Fibroblast of the conjunctiva (primary cell): Measurements from ENCODE around the gene KCTD12.
A peak's percentile ranks its signal among the peaks of the same experiment; 100 is the strongest.
"Not testable (repeated sequence)": the region's sequence is repeated elsewhere in the genome, so short reads cannot be mapped to it uniquely, and the experiment has no call there.

Source experiments
- DNase-seq: peaks from one replicate; pipeline ENCODE4 v3.0.0-alpha.2; 2010; ENCODE audit warnings: low read depth

The KCTD12 gene

DNA sequence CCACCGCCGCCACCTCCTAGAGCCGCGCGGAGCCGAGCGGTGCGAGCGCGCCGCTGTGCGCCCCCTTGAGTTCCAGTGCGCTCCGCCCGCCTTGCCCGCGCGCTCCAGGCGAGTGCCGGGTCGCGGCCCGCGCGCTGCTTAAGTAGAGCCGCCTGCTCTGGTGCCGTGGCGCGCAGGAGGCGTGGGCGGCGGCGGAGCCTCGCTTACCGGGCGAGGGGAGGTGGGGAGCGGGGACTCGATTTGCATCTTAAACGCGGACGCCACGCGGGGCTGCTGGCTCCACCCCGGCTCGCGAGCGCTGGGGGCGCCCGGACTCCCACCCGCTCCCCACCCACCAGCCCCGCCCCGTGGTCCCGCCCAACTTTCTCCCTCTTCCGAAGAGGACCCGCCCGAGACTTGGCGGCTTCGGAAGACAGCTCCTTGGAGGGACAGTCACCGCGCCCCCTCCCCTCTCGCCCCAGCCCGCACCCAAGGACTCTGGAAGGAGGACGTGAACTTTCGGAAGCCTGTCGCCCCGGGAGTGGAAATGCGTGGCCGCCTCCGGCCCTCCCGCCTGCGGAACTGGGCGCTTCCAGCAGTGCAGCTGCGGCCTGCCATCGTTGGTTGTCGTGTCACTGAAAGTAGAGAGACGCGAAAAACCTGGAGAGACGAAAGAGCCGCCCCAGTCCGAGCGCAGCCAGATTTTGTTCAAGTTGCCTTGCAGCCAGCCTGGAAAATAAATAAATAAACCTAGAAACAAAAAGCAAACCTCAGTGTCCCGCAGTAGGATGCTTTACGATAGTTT, at the start of gene KCTD12:
Gene KCTD12, minus strand, starts transcription at position 114 of the 784 bp plus-strand sequence. CDS start 257 bp downstream, outside the sequence.
- peak; percentile 83 for DNase-seq

DNA sequence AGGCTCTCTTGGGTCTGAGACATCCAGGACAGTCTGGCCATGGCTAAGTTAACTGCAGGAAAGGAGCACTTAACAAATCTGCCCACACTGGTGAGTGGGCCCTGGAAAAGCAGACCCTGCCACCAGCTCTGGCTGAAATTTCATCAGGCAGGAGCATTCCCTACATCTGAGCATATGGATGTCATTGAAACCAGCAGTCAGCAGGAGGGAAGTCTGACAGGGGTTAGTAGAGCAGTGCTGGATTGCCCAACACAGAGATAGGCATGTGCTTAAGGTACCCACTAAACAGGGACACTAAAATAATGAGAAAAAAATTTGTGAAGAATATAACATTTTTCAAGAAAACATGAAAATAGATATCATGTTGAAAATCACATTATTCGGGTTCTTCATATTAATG, 48.5 kb upstream of the KCTD12 start:
- DNase-seq = no peak

GRCh38 chr13:76932076-76932475, 45.9 kb upstream of the KCTD12 start:
- no peak for DNase-seq

- no peak for DNase-seq
These were observed 43.7 kb upstream of the KCTD12 start for GRCh38 chr13:76929851-76930374.

GRCh38 chr13:76929320-76929719, 43.1 kb upstream of the KCTD12 start:
- DNase-seq = no peak

- DNase-seq = no peak
These were observed 42.3 kb upstream of the KCTD12 start for GRCh38 chr13:76928456-76928855.

- DNase-seq = no peak
These were observed 41.8 kb upstream of the KCTD12 start for GRCh38 chr13:76927955-76928354.

DNA sequence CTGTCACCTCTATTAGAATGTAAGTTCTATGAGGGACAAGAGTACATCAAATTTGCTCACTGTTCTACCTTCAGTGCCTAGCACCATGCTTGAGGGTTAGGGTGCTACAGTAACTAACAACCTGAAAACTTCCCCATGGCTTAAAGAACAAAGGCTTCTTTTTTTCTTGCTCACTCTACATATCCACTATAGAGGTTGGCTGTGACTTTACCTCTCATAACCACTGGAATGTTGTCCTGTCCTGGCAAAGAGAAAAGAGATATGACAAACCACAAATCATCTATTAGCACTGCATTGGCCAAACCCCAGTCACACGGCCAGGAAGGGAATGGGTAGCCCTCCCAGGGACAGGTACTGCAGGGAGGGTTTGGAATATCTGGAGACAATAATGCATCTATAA, 38.9 kb upstream of the KCTD12 start:
- no peak for DNase-seq

DNA sequence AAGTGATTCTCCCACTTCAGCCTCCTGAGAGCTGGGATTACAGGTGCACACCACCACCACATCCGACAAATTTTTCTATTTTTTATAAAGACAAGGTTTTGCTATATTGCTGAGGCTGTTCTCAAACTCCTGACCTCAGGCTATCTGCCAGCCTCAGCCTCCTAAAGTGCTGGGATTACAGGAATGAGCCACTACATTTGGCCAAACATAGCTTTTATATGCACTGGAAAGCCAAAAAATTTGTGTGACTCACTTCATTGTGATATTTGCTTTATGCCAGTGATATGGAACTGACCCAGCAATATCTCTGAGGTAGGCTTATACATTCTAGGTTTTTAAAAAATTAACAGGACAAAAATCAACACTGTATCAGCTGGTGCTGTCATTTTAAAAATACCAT, 35.3 kb upstream of the KCTD12 start:
- no peak for DNase-seq

- DNase-seq = peak; percentile 33
These were observed 31.7 kb upstream of the KCTD12 start for GRCh38 chr13:76917755-76918481.

DNA sequence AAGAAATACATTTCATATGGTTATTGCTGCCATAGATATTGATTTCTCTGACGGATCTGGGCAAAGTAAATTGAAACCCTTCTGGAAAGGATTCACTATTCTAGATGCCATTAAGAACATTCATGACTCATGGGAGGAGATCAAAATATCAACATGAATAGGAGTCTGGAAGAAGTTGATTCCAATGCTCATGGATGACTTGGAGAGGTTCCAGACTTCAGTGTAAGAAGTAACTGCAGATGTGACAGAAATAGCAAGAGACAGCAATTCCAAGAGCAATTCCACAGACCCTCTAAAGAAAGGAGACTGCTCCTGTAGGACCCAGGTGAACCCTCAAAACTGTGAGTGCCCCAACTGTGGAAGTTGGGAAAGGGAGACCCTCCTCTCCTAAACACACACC, 30.9 kb upstream of the KCTD12 start:
- peak; percentile 40 for DNase-seq

DNA sequence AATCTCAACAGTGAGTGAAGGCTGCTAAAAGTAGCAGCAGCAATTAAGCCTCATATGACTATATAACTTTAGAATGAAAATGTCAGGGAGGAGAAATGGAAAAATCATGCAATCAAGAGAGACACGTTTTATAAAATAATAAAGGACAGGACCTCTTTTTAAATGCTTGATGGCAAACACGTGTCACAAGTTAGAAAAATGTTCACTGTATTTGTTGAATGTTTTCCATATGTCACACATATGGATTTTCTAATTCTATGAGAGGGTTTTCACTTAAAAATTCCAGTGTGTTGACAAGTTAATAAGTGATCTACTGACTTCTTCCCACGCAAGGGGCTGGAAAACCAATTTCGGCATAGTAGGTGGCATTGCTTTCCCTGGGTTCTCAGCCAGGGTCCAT, 27.7 kb upstream of the KCTD12 start:
- no peak for DNase-seq

DNA sequence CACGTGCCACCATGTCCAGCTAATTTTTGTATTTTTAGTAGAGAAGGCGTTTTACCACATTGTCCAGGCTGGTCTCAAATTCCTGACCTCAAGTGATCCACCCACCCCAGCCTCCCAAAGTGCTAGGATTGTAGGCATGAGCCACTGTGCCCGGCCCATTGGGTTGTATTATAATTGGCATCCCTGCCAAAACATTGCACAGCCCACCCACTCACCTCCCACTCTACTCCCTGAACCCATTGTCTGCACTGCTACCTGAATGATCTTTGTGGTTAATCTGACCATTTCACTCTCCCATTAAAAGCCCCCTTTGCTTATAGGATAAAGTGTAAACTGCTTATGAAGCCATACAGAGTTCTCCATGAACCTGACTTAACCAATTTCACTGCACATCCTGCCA, 26.3 kb upstream of the KCTD12 start:
- no peak for DNase-seq

DNA sequence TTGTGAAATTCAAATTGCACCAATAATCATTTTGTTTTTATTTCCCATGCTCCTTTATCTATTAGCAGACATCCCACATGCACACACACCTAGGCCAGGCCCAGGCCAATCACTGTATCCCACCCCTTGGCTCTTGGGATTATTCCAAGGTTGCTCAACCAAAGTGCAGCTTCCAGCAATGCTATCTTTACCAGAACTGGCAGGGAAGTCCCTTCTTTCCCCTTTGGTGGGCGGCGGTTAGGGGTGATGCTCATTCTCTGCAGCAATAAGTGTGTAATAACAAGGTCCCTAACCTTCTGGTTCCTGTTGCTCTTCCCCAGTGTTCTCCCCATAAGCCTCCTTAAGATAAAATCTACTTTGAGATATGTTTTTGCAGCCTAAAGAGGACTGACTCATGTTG, 18.3 kb upstream of the KCTD12 start:
- DNase-seq = no peak

- DNase-seq = peak; percentile 76
These were observed 17.4 kb upstream of the KCTD12 start for GRCh38 chr13:76903544-76904162.

DNA sequence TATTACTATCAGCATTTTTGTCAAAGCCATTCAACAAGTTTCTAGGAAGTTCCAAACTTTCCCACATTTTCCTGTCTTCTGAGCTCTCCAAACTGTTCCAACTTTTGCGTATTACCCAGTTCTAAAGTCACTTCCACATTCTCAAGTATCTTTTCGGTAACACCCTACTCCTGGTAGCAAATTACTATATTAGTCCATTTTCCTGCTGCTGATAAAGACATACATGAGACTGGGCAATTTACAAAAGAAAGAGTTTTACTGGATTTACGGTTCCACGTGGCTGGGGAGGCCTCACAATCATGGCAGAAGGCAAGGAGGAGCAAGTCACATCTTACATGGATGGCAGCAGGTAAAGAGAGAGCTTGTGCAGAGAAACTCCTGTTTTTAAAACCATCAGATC, 12.9 kb upstream of the KCTD12 start:
- DNase-seq = not testable (repeated sequence)

- not testable (repeated sequence) for DNase-seq
These were observed 11.0 kb upstream of the KCTD12 start for GRCh38 chr13:76897171-76897570.

GRCh38 chr13:76894401-76895110, 8.4 kb upstream of the KCTD12 start:
- no peak for DNase-seq

- DNase-seq = no peak
These were observed 6.3 kb upstream of the KCTD12 start for GRCh38 chr13:76892488-76892887.

- no peak for DNase-seq
These were observed 3.8 kb upstream of the KCTD12 start for GRCh38 chr13:76890021-76890420.

- no peak for DNase-seq
These were observed 3.0 kb upstream of the KCTD12 start for GRCh38 chr13:76889254-76889653.

DNA sequence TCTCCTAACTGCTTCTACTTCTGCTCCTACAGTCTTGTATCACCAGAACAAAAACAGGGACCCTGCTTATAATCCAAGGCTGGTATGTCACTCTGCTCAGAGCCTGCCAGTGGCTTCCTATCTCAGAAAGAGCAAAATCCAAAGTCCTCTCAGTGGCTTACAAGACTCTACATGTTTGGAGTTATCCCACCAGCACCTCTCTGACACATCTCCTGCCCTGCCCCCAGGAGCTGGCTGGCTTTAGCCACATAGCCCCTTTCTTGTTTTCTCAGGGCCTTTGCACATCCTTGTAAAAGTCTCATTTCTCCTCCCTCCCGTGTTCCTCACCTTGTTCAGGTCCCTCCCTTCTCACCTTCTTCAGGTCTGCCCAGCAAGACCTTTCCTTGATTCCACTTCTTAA, 2.2 kb upstream of the KCTD12 start:
- no peak for DNase-seq
